ENCODE data around the gene UNC5CL. TPM values are rescaled to one million over a fixed set of nuclear protein-coding genes. Genes with fewer than 3 reads are reported as not detected.

UNC5CL gene
- total and polyA plus RNA-seq, 2 of the 8 experiments (the other 6 are each of a cell fraction or from before 2014, with no cell fraction given): 1.3 to 1.7 TPM

DNA sequence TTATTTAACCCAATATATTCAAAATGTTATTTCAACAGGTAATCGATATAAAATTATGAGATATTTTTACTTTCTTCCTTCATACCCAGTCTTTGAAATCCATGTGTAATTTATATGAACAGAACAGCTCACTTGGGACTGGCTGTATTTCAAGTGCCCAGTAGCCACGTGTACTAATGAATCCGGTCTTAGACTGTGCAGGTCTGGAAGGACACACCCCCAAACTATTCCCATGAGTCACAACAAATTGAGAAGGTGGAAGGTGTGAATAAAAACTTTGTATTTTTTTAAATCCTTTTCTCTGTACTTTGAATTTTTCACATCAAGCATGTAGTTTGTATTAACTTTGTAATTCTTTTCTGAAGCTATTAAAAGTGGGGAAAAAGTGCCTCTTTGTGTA lies 2.8 kb downstream of the UNC5CL start:
- Histone ChIP-seq H3K14ac (ENCODE audit: insufficient read length) (no peak overlapping the region), H2AK5ac (ENCODE audit: low read depth, low read length) (no peak overlapping the region), H2BK5ac (ENCODE audit: low read depth, low read length) (no peak overlapping the region), H4K5ac (ENCODE audit: insufficient read length, low read depth, low read length) (no peak overlapping the region), H3K4me3 (ENCODE audit: extremely low read depth in 1 of 4, insufficient read depth in 2 of 4, low read depth in 3 of 4, low read length in 4 of 4) (no peak overlapping the region), H3K4me2 (ENCODE audit: insufficient read depth in 1 of 2, low read depth in 2 of 2, low read length in 2 of 2) (no peak overlapping the region), H3K9me3 (ENCODE audit: insufficient read depth in 2 of 2, low read depth in 1 of 2, low read length in 1 of 2) (no peaks in the 10 kb centered on the region), H3K23me2 (ENCODE audit: low read depth, low read length) (no peaks in the 10 kb centered on the region), H3K79me1 (ENCODE audit: low read depth, low read length) (no peaks in the 10 kb centered on the region), H4K20me1 (replicated peaks in 1 of 2; ENCODE audit: control insufficient read depth in 1 of 2, insufficient read depth in 2 of 2, low read length in 2 of 2) (no peaks in the 10 kb centered on the region), H2AFZ (ENCODE audit: low read length) (no peak overlapping the region), H3K4me1 (replicated peaks in 1 of 4; ENCODE audit: control insufficient read depth in 3 of 4, insufficient read depth in 4 of 4, low read length in 3 of 4) (peaks cover 0 to 4% (median 3%) of the 10 kb centered on the region in 4 experiments; a peak in 6 of 7 replicates), H2BK20ac (ENCODE audit: low read length) (no peak overlapping the region), H2BK12ac (ENCODE audit: low read depth, low read length) (no peak overlapping the region), H3K18ac (ENCODE audit: extremely low read depth, low read length) (no peak overlapping the region), H3K79me2 (ENCODE audit: control insufficient read depth in 1 of 2, insufficient read depth in 2 of 2, low read length in 2 of 2) (no peaks in the 10 kb centered on the region), H3K56ac (replicated peaks; ENCODE audit: insufficient read length, low read depth, low read length) (no peak overlapping the region), H2BK15ac (ENCODE audit: low read length) (no peak overlapping the region), H3K9ac (replicated peaks in 1 of 4; ENCODE audit: extremely low read depth in 1 of 4, low read depth in 3 of 4, low read length in 3 of 4) (no peak overlapping the region), H3K27me3 (replicated peaks in 1 of 4; ENCODE audit: control insufficient read depth in 3 of 4, extremely low read depth in 1 of 4, insufficient read depth in 3 of 4, low read length in 3 of 4) (no peaks in the 10 kb centered on the region; a peak in 1 of 7 replicates), H3K4ac (replicated peaks; ENCODE audit: insufficient read length, low read depth, low read length) (no peak overlapping the region), H4K91ac (replicated peaks; ENCODE audit: insufficient read length, low read length) (no peak overlapping the region), H2BK120ac (replicated peaks; ENCODE audit: low read depth, low read length) (no peak overlapping the region), H4K8ac (ENCODE audit: extremely low read depth, insufficient read depth, low read length) (no peak overlapping the region), H3K27ac (ENCODE audit: low read depth, low read length) (no peak overlapping the region), H3K36me3 (ENCODE audit: control insufficient read depth in 2 of 4, insufficient read depth in 4 of 4, low read length in 3 of 4) (no peaks in the 10 kb centered on the region), H3K23ac (ENCODE audit: insufficient read length) (no peak overlapping the region)
- ChIA-PET CTCF (ENCODE audit: partially characterized antibody) (interaction anchor here (0.6 to 2.7 kb wide), 16 partner anchors 8 to 1688 kb away, joined by 3 to 23 read pairs (median 5); no protein-coding TSS in a partner anchor), POLR2A (ENCODE audit: partially characterized antibody) (interaction anchor here (0.9 to 1.5 kb wide), 3 partner anchors 10 to 19 kb away, joined by 3 to 6 read pairs (median 3); partner anchors contain the start of gene APOBEC2)
- DNase-seq (ENCODE audit: low read depth in 1 of 2, low spot score in 2 of 2) (no peak), FAIRE-seq (no peak)
- 73% methylated on average over 3 of the region's 3 CpGs; no CpG with 5 or more reads in 1 of the 2 experiments for WGBS, 2 experiments (ENCODE audit: extremely low coverage in 1 of 2, insufficient coverage in 1 of 2, insufficient read length in 1 of 2, insufficient replicate concordance in 2 of 2, low coverage in 1 of 2, low lambda C conversion rate in 2 of 2, missing lambda C conversion rate in 1 of 2)
- TF ChIP-seq SAP30 (IDR thresholded peaks at IDR 0.05; ENCODE audit: insufficient read depth, insufficient replicate concordance, low read length) (no peak), SIX5 (IDR thresholded peaks at IDR 0.05; ENCODE audit: low read depth, low read length) (no peak), RXRA (IDR thresholded peaks at IDR 0.05; ENCODE audit: insufficient read depth, low read depth, low read length) (no peak)
- TF ChIP-seq, protein P1, sequence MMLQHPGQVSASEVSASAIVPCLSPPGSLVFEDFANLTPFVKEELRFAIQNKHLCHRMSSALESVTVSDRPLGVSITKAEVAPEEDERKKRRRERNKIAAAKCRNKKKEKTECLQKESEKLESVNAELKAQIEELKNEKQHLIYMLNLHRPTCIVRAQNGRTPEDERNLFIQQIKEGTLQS (IDR thresholded peaks at IDR 0.05; ENCODE audit: insufficient read depth, low read depth, low read length): no peak

Data from H1 (cell line).